ENCODE data around the gene CCDC28B. TPM values are rescaled to one million over a fixed set of nuclear protein-coding genes. Genes with fewer than 3 reads are reported as not detected.
A peak's percentile ranks its signal among the peaks of the same experiment; 100 is the strongest.

CCDC28B gene
- total and polyA plus RNA-seq, 2 donors (not counting 3 experiments of a cell fraction or from before 2014, with no cell fraction given), result 12.0 to 19.1 TPM

DNA sequence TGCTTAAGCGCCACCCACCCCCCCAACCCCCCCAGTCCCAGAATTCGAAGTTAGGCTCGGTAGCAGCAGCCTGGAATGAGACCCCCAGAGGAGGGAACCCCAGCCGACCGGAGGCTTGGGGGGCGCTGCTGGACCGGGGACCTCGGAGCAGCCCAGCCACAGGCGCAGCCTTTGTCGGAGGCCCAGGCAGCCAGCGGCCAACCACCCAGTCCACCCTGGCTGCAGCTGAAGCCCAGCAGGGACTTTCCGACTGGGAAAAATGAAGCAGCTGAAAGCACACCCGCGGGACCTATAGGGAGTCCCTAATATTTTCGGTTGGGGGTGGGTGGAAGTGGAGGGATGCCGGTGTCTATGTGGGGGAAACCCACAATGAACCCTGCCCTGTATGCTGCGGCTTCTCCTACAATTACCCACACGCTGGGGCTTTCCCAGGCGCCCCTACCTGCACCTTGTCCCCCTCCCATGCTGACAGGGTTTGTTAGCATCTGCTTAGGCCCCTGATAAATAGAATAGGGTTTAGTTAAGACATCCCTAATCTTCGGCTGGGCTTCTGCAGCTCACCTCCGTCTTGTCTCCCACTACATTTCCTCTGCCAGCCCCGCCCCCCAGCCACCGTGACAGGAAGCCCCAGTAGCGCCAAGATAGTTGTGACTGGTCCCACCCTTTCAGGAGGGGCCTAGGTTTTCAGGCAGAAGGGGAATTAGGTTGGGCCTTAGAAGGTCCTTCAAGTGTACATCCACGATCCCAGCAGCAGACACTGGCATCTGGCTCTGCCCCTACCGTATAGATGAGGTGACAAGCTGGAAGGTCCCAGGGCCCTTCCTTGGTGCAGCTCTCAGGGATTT, 838 bp downstream of the CCDC28B start:
- Histone ChIP-seq H3K36me3 (ENCODE audit: control insufficient read depth in 2 of 2, extremely low read depth in 1 of 2, insufficient read depth in 2 of 2, low read length in 2 of 2) (peaks cover 5 to 11% of the 10 kb centered on the region in 2 experiments), H4K20me1 (replicated peaks; ENCODE audit: control insufficient read depth, extremely low read depth, insufficient read depth, low read length) (no peaks in the 10 kb centered on the region), H3K27me3 (ENCODE audit: control insufficient read depth in 2 of 2, insufficient read depth in 2 of 2, low read length in 2 of 2) (no peaks in the 10 kb centered on the region), H2AFZ (ENCODE audit: low read depth, low read length) (peak overlapping the region; percentile 79), H3K9me1 (replicated peaks; ENCODE audit: control insufficient read depth, extremely low read depth, insufficient read depth, low read length) (no peaks in the 10 kb centered on the region), H3K4me3 (replicated peaks in 1 of 3; ENCODE audit: insufficient read depth in 1 of 3, low read depth in 1 of 3, low read length in 3 of 3) (peak overlapping the region; percentile 49 to 60 (median 56)), H3K9ac (replicated peaks; ENCODE audit: extremely low read depth, insufficient read depth, low read length) (peak overlapping the region; percentile 71), H3K27ac (ENCODE audit: insufficient read depth, low read depth, low read length) (peak overlapping the region; percentile 5), H3K9me3 (replicated peaks; ENCODE audit: control insufficient read depth, insufficient read depth, low read length) (no peaks in the 10 kb centered on the region), H3K4me1 (ENCODE audit: control insufficient read depth, extremely low read depth, insufficient read depth, low read length) (peaks cover 25% of the 10 kb centered on the region), H3K4me2 (ENCODE audit: insufficient read depth, low read length) (peak overlapping the region; percentile 54), H3K79me2 (ENCODE audit: control insufficient read depth, insufficient read depth, low read length) (no peaks in the 10 kb centered on the region)
- intact Hi-C loops (cut with micrococcal nuclease) (loop anchor here (2.0 kb wide), 1 partner anchor 20 kb away; no protein-coding TSS in a partner anchor), dilution Hi-C loops (cut with MboI; ENCODE audit: extremely low pct_ligation_motif_present, low sequenced_read_pairs) (no loop called here)
- ChIA-PET CTCF (interaction anchor here (1.0 to 3.0 kb wide), 6 partner anchors 15 to 213 kb away, joined by 3 to 13 read pairs (median 6); partner anchors contain the start of genes KPNA6 and MARCKSL1), POLR2A (interaction anchor here (0.6 to 0.8 kb wide), 4 partner anchors 9 to 135 kb away, joined by 3 to 6 read pairs (median 3); partner anchors contain the start of genes KPNA6, MARCKSL1 and TMEM39B)
- no TSS peak for BruUV-seq (replicated peaks)
- TF ChIP-seq MYC (IDR thresholded peaks at IDR 0.05; ENCODE audit: low read depth, low read length) (no peak), GATA2 (IDR thresholded peaks at IDR 0.05; ENCODE audit: insufficient read depth, insufficient read length, low read depth, low read length) (no peak), JUN (IDR thresholded peaks at IDR 0.05; ENCODE audit: borderline replicate concordance, insufficient read depth, insufficient read length, low read depth) (no peak), POLR2AphosphoS5 (IDR thresholded peaks at IDR 0.05; ENCODE audit: insufficient read depth, low read depth, low read length) (no peak), EZH2 (IDR thresholded peaks at IDR 0.05; ENCODE audit: borderline replicate concordance, low read depth, low read length, severe bottlenecking) (no peak), FOS (IDR thresholded peaks at IDR 0.05; ENCODE audit: borderline replicate concordance, insufficient read depth, low read length) (no peak), POLR2A (IDR thresholded peaks at IDR 0.05; ENCODE audit: low read depth, low read length) (no peak)
- TF ChIP-seq, protein P1, sequence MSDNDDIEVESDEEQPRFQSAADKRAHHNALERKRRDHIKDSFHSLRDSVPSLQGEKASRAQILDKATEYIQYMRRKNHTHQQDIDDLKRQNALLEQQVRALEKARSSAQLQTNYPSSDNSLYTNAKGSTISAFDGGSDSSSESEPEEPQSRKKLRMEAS (IDR thresholded peaks at IDR 0.05; ENCODE audit: insufficient read depth, insufficient read length), result no peak
- TF ChIP-seq, protein P2, sequence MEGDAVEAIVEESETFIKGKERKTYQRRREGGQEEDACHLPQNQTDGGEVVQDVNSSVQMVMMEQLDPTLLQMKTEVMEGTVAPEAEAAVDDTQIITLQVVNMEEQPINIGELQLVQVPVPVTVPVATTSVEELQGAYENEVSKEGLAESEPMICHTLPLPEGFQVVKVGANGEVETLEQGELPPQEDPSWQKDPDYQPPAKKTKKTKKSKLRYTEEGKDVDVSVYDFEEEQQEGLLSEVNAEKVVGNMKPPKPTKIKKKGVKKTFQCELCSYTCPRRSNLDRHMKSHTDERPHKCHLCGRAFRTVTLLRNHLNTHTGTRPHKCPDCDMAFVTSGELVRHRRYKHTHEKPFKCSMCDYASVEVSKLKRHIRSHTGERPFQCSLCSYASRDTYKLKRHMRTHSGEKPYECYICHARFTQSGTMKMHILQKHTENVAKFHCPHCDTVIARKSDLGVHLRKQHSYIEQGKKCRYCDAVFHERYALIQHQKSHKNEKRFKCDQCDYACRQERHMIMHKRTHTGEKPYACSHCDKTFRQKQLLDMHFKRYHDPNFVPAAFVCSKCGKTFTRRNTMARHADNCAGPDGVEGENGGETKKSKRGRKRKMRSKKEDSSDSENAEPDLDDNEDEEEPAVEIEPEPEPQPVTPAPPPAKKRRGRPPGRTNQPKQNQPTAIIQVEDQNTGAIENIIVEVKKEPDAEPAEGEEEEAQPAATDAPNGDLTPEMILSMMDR (IDR thresholded peaks at IDR 0.05; ENCODE audit: extremely low read depth in 1 of 2, insufficient read depth in 1 of 2, low read depth in 1 of 2, low read length in 2 of 2), result no peak
- FAIRE-seq, result peak; percentile 84
- peak; percentile 56 for DNase-seq (ENCODE audit: low read depth, low spot score)
